EL (cell line): ENCODE data around the gene TPO.

Experiments
- DNase-seq: peaks from one replicate; pipeline ENCODE4 v3.0.0-alpha.2; 2016

The TPO gene

GRCh38 chr2:1538663-1539062, 125.4 kb downstream of the TPO start:
- DNase-seq = peak; percentile 40

GRCh38 chr2:1539441-1539840, 126.2 kb downstream of the TPO start:
- DNase-seq = no peak

- no peak for DNase-seq
Observed at GRCh38 chr2:1539973-1540372, 126.7 kb downstream of the TPO start.

GRCh38 chr2:1540481-1540880, 127.2 kb downstream of the TPO start:
- no peak for DNase-seq

- DNase-seq = no peak
Observed at GRCh38 chr2:1541040-1541439, 127.8 kb downstream of the TPO start.

GRCh38 chr2:1541819-1542475, 128.7 kb downstream of the TPO start:
- DNase-seq = no peak

- DNase-seq = no peak
Observed at GRCh38 chr2:1542971-1543370, 129.7 kb downstream of the TPO start.

GRCh38 chr2:1543776-1544477, 130.7 kb downstream of the TPO start:
- DNase-seq = no peak

- peak; percentile 73 for DNase-seq
Observed at GRCh38 chr2:1544478-1545069, 131.3 kb downstream of the TPO start.

- DNase-seq = peak; percentile 64
Observed at GRCh38 chr2:1546023-1546591, 132.8 kb downstream of the TPO start.

GRCh38 chr2:1546901-1547300, 133.6 kb downstream of the TPO start:
- DNase-seq = no peak

GRCh38 chr2:1548910-1549673, 135.8 kb downstream of the TPO start:
- peak; percentile 13 for DNase-seq

- DNase-seq = no peak
Observed at GRCh38 chr2:1550076-1550475, 136.8 kb downstream of the TPO start.

GRCh38 chr2:1550658-1551316, 137.5 kb downstream of the TPO start:
- DNase-seq = peak; percentile 43

- DNase-seq = no peak
Observed at GRCh38 chr2:1551905-1552304, 138.6 kb downstream of the TPO start.

GRCh38 chr2:1552611-1553010, 139.3 kb downstream of the TPO start:
- no peak for DNase-seq

GRCh38 chr2:1553671-1554295, 140.5 kb downstream of the TPO start:
- DNase-seq = peak; percentile 88

GRCh38 chr2:1556286-1556685, 143.0 kb downstream of the TPO start:
- DNase-seq = no peak

- DNase-seq = peak; percentile 71
Observed at GRCh38 chr2:1556776-1557466, 143.7 kb downstream of the TPO start.

GRCh38 chr2:1557467-1557820, 144.2 kb downstream of the TPO start:
- DNase-seq = no peak

GRCh38 chr2:1559589-1560175, 146.4 kb downstream of the TPO start:
- no peak for DNase-seq
